GM18867 (cell line): ENCODE data around the gene SUN1.

ENCODE experiments used
- ATAC-seq: cut with Tn5 transposase; IDR thresholded peaks from one replicate; pipeline ENCODE4 v1.9.1; 2021; ENCODE audit warnings: mild to moderate bottlenecking, moderate library complexity; ENCODE audit not compliant: unreplicated experiment

SUN1 gene

DNA sequence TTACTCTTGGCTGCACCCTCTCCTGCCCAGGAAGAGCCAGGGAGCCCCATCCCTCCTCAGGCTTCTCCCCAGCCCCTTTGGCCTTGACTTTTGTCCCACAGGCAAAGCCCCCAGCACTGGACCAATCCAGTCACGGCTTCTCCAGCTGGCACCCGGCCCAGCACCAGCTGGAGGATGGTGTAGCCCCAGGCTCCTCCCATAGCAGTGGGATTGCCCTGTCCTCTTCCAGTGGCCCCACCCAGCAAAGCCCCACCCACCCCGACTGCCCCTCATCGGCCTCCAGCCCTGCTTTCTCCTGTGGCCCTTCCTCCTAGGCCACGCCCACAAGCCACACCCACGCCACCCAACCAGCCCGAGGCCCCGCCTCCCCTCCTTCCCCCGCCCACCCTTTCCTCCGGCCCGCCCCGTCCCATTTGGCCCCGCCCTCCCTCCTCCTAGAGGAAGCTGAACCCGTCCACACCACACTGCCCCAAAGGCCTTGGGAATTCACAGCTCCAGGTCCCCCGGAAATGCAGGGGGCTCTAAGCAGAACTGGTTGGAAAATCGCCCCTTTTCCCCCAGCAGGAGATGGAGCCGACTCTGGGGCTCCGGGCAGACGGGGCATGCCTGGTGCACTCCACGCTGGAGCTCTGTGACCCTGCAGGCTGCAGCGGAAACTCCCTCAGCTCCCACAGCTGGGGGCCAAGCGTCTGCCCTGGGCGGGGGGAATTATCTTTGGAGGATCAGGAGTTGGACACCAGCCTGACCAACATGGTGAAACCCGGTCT is 69.3 kb downstream of the SUN1 start:
- ATAC-seq = no peak

GRCh38 chr7:902996-903395 is 70.7 kb downstream of the SUN1 start:
- no peak for ATAC-seq

DNA sequence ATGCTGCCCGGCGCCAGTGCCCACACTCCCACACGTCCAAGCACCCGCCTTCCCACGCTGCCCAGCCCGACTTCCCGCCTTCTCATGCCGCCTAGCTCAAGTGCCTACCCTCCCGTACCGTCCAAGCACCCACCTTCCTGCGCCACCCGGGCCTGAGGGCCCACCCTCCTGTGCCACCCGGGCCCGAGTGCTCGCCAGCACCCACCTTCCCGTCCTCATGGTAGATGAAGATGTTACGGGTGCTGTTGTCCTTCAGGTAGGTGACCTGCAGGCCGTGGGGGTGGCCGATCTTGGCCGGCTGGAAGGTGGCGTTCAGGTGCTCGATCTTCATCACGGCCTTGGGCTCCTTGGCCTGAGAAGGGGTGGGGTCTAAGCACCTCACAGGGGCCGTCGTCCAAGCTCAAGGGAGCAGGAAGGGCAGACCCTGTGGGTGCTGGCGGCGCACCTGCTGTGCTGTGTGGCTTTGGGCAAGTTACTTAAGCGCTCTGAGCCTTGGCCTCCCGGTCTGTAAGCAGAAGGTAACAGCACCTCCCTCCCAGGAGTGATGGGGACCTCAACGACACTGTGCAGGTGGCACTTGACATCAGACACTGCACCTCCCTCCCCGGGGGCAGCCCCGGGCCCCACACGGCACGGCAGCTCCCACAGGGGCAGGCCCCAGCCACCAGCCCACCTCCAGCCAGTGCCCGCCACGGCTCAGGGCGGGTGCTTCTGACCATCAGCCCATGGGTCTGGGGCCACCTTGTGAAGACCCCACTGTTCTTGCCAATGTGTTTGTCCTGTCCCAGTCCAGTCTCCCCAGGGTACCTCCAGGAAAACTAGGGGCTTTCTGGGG is 71.9 kb downstream of the SUN1 start:
- ATAC-seq = no peak

DNA sequence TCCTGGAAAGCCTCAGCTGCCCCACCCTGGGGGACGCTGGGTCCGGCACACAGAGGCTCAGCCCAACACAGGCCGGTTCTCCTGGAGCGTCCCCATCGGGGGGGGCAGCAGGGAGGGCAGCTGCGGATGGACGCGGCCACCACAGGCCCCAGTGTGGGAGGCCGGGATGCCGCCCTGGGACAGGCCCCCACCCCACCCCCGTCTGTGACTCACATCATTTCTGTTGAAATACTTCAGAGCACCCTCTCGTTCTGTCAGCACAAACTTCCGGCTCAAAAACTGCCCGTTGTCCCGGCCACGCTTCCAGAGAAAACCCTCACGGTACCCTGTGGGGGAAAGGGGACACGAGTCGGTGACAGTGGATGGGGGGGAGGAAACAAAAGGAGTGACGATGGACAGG is 72.6 kb downstream of the SUN1 start:
- no peak for ATAC-seq

- no peak for ATAC-seq
Observed at GRCh38 chr7:906776-907157, 74.5 kb downstream of the SUN1 start.

- no peak for ATAC-seq
Observed at GRCh38 chr7:907158-907980, 75.1 kb downstream of the SUN1 start.

DNA sequence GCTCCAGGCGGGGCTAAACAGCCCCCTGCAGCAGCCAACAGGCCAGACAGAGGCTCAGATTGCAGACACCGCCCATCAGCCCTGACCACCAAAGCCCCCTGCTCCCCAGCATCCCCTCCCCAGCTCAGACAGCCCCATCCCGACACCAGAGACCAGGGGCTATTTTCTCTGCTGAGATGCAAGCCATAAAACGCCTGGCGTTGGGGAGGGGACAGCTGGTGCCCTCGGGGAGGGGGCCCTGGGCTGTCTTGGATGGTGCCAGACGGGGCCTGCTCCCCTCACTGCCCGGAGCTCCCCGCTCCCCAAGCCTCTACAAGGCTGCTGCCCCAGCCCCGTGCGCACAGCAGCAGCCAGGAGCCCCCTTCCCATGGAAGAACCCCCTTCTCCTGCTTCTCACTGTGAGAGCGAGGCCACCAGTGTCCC is 75.9 kb downstream of the SUN1 start:
- no peak for ATAC-seq

- peak; percentile 62 for ATAC-seq
Observed at GRCh38 chr7:908591-909357, 76.5 kb downstream of the SUN1 start.

DNA sequence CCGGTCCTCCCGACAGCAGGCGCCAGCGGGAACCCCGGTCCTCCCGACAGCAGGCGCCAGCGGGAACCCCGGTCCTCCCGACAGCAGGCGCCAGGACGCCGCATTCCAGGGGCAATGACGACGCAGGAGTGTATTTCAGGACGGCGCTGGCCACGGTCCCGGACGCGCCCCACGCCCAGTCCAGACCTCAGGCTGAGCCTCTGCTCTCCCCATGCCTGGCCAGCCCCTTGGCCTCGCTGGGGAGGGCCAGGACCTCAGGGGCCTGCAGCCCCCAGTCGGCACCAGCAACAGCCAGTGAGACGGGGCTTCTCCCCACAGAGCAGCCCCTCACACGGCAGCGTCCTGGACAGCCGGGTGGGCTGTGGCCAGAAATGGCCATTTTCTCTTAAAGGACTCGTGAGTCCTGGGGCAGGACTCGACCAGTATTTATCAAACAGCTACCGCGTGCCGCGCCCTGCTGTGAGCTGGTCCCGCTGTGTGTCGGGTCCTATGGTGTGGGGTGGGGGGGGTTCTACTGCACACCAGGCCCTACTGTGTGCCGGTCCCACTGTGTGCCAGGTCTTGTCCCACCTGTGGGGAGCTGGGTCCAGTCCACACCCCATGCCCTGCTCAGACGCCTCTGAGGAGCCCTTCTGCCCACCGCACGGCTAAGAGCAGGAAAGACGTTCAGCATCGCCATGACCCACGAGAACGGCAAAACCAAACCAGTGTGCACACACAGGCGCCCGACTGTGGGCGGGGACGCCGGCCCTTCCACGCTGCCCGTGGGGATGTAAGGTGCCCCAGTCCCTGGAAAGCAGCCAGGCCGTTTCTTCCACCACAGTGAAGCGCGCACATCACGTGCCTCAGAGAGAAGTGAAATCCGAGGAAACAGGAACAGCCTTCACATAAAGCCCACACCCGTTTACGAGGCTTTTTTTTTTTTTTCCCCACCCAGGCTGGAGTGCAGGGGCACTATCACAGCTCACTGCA is 77.4 kb downstream of the SUN1 start:
- no peak for ATAC-seq

GRCh38 chr7:910441-910861 is 78.2 kb downstream of the SUN1 start:
- no peak for ATAC-seq

GRCh38 chr7:910931-911431 is 78.7 kb downstream of the SUN1 start:
- ATAC-seq = no peak

DNA sequence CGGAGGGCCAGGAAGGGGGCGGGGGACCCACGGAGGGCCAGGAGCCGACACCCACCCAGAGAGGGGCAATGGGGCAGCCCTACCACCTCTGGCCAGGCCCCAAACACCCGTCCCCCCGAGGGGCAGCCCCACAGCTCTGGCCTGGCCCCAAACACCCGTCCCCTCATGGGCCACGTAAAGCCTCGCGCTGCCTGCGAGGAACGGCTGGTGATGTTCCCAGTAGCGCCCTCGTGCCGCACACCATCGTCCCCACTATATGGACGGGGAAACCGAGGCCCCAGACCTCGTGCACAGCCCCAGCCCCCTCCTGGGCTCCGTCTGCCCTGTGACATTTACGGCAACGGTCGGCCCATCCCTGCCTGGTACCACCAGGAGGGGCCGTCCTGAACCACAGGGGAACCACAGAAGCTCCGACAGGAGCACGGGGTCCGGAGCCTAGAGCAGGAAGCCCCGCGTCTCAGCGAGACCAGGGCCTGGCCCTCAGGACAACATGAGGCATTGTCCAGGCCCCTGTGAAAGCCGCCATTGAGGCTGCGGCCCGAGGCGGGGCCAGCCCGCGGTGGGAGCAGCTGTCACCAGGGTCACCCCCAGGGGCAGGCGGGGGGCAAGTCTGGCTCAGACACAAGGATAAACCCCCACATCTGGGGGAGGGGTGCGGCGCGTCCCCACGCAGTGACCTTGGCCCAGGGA is 79.7 kb downstream of the SUN1 start:
- no peak for ATAC-seq

DNA sequence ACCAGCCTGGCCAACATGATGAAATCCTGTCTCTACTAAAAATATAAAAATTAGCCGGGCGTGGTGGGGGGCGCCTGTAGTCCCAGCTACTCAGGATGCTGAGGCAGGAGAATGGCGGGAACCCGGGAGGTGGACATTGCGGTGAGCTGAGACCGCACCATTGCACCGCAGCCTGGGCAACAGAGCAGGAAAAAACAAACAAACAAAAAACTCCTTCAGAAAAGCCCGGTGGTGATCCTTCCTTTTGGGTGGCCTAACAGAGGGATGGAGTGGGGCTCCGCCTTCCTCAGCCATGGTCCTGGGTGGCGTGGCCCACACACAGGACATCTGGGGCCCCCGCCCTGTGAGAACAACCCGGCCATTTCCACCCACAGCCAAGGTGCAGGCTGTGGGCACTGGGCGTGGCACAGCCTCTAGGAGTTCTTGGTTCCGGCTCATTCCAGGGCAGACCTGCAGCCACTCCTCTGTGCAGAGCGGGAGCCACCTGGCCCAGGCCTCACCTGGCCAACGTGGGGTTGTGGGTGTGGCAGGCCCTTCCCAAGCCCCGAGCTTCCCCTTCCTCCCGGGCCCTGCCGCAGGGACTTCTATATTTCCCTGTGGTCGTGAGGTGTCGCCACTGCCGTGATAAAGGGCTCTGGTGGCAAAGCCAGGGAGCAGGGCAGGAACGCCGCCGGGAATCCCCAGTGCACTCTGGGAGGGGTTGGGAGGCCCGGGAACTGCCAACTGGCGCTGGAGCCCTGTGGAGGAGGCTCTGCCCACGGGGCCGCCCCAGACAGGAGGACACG is 81.7 kb downstream of the SUN1 start:
- ATAC-seq = no peak

DNA sequence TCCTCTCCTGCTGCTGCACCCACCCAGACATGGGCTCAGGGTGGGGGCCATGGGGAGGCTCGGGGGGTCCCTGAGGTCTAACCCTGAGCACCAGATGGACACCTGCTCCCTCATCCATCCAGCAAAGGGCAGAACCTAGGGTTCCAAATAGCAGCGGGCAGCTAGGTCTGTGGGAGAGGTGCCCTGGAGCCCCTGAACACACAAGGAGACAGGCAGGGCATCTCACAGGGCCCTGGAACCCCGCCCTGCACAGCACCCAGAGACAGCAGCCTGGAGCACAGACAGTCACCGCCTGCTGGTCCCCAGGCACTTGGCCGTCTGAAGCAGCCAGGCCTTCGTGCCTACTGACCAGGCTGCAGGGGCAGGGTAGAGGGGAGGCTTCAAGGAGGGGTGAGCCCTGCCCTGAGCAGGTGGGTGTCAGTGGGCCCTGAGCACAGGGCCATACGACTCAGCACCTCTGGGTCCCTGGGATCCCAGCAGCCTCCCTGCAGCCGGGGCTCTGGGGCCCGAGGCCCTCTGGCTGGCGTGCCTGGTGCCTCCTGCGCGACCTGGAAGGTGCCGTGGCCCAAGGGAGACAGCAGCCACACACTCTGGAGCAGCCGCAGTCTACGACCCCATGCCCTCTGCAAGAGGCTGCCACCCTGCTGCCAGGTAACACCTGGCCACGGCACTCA is 82.4 kb downstream of the SUN1 start:
- no peak for ATAC-seq

- ATAC-seq = no peak
Observed at GRCh38 chr7:915291-916218, 83.3 kb downstream of the SUN1 start.

- ATAC-seq = no peak
Observed at GRCh38 chr7:916291-916941, 84.1 kb downstream of the SUN1 start.
